Adipocyte (in vitro differentiated cells): ENCODE data around the gene PDP2.
"Not testable (repeated sequence)": the region's sequence is repeated elsewhere in the genome, so short reads cannot be mapped to it uniquely, and the experiment has no call there.

Experiments used
- DNase-seq: peaks from one replicate; pipeline ENCODE4 v3.0.0-alpha.2; 2015; ENCODE audit warnings: low read depth
- H3K27me3 ChIP-seq: replicated peaks from 2 replicates; pipeline ENCODE4 v1.7.0; 2013; ENCODE audit warnings: mild to moderate bottlenecking, low read length, moderate library complexity; ENCODE audit not compliant: control insufficient read depth, insufficient read depth
- H3K36me3 ChIP-seq: 2 replicates; pipeline ENCODE4 v1.7.0; 2013; ENCODE audit warnings: low read length, mild to moderate bottlenecking, moderate library complexity; ENCODE audit not compliant: control insufficient read depth, insufficient read depth, severe bottlenecking
- H3K4me1 ChIP-seq: 2 replicates; pipeline ENCODE4 v1.7.0; 2013; ENCODE audit warnings: mild to moderate bottlenecking, low read length, moderate library complexity; ENCODE audit not compliant: control insufficient read depth, insufficient read depth
- H3K4me3 ChIP-seq: 2 replicates; pipeline ENCODE4 v1.7.0; 2013; ENCODE audit warnings: mild to moderate bottlenecking, low read length, moderate library complexity
- H3K9ac ChIP-seq: 2 replicates; pipeline ENCODE4 v1.7.0; 2013; ENCODE audit warnings: mild to moderate bottlenecking, low read length, moderate library complexity
- H3K9me3 ChIP-seq: 2 replicates; pipeline ENCODE4 v1.7.0; 2013; ENCODE audit warnings: mild to moderate bottlenecking, low read length, moderate library complexity; ENCODE audit not compliant: control insufficient read depth

Gene PDP2

DNA sequence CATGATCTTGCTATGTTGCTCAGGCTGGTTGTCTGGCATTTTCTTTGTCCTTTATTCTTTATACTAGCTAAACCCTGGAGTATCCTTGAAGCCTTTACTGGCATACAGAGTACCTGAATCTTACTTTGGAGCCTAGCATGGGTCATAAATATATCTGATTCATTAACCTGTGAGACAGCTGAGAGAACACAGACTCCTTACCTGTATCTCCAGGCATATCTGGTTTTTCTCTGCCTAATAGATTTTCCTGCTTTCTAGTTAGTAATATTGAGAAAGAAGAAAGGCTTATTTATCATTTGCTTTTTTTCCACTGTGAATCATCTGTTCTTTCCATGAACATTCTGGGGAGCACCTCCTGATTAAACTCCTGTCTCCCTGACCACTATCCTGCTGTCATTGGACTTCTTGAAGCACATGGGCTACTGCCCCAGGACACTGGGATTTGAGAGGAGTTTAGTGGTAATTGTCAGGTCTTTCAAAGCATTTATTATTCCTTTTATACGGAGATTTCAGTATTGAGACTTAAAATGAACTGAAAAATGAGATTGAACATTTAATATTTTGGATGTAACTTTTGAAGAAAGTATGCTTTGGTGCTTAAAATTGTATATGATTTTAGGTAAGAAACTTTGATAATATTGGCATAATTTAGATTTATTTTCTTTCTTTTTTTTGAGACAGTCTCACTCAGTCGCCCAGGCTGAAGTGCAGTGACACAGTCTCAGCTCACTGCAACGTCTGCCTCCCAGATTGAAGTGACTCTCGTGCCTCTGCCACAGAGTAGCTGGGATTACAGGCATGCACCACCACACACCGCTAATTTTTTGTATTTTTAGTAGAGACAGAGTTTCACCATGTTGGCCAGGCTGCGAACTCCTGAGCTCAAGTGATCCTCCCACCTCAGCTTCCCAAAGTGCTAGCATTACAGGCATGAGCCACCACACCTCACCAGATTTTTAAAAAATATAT lies 8.6 kb downstream of the PDP2 start:
- H3K27me3 ChIP-seq, result no peaks in the 10 kb centered on the region
- H3K36me3 ChIP-seq, result peaks cover 52% of the 10 kb centered on the region
- H3K4me1 ChIP-seq, result peaks cover 16% of the 10 kb centered on the region
- DNase-seq, result no peak
- no peak overlapping the region for H3K4me3 ChIP-seq
- H3K9ac ChIP-seq, result no peak overlapping the region
- no peaks in the 10 kb centered on the region for H3K9me3 ChIP-seq

DNA sequence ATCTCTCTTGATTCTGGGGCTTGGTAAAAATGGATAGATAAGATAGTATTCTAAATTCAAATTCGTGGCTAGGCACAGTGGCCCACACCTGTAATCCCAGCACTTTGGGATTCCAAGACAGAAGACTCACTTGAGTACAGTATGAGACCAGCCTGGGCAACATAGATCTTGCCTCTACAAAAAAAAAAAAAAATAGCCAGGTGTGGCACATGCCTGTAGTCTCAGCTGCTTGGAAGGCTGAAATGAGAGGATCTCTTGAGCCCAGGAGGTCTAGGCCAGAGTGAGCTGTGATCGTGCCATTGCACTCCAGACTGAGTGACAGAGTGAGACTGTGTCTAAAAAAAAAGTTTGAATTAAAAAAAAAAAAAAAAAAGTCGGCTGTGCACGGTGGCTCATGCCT lies 9.3 kb downstream of the PDP2 start:
- no peaks in the 10 kb centered on the region for H3K27me3 ChIP-seq
- no peak for DNase-seq
- no peak overlapping the region for H3K4me3 ChIP-seq
- H3K9ac ChIP-seq, result no peak overlapping the region
- no peaks in the 10 kb centered on the region for H3K9me3 ChIP-seq
- peaks cover 16% of the 10 kb centered on the region for H3K4me1 ChIP-seq
- peaks cover 49% of the 10 kb centered on the region for H3K36me3 ChIP-seq

DNA sequence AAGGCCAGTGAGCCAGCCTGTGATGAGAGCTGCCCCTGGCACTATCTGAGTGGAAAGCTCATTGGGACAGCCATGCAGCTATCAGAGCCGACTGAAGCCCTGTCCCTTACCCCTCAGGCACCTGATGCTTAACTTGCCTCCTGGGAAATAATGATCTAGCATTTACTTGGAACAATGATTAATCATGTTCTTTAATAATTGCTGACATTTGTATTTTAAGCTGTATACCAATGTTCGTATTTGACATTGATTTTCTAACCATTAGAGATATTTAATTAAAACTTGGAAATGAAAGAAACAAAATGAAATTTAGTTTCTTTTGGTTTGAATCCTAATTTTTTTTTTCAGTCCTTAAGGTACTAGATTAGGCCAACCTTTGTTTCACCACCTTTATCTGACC lies 10.5 kb downstream of the PDP2 start:
- no peak for DNase-seq
- H3K4me3 ChIP-seq, result no peak overlapping the region

DNA sequence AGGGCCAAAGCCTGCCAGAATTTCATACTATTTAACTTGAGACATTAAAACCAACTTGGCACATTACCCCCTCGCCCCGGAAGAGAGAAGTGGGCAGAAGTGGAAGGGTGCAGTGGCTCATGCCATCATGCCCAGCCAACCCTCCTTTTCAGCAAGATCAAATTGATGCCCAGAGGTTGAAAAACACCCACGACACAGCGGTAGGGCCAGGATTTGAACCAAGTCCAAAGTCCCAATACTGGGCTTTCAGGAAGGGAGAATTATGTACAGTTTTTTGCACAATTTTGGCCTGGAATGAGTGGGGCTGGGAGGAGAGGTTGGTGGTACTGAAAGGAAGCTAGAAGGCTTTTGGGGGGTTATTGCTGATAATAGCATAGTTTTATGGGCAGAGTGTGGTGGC lies 11.0 kb downstream of the PDP2 start:
- H3K4me3 ChIP-seq, result no peak overlapping the region
- H3K36me3 ChIP-seq, result peaks cover 32% of the 10 kb centered on the region
- H3K27me3 ChIP-seq, result no peaks in the 10 kb centered on the region
- H3K4me1 ChIP-seq, result peaks cover 5% of the 10 kb centered on the region
- H3K9ac ChIP-seq, result no peak overlapping the region
- no peak for DNase-seq
- H3K9me3 ChIP-seq, result no peaks in the 10 kb centered on the region

More for the DNA sequence above, 10.5 kb downstream of the PDP2 start:
- Histone ChIP-seq H3K27me3 (no peaks in the 10 kb centered on the region), H3K36me3 (peaks cover 37% of the 10 kb centered on the region), H3K9me3 (no peaks in the 10 kb centered on the region), H3K9ac (no peak overlapping the region), H3K4me1 (peaks cover 11% of the 10 kb centered on the region)

DNA sequence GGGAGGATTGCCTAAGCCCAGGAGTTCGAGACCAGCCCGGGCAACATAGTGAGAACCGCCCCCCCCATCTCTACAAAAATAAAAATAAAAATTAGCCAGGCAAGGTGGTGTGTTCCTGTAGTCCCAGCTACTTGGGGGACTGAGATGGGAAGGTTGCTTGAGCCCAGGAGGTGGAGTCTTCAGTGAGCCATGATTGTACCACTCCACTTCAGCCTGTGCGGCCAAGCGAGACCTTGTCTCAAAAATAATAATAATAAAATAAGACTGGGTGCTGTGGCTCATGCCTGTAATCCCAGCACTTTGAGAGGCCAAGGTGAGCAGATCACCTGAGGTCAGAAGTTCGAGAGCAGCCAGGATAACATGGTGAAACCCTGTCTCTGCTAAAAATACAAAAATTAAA lies 11.5 kb downstream of the PDP2 start:
- Histone ChIP-seq H3K27me3 (no peaks in the 10 kb centered on the region), H3K9me3 (no peaks in the 10 kb centered on the region), H3K36me3 (peaks cover 27% of the 10 kb centered on the region), H3K4me1 (peaks cover 1% of the 10 kb centered on the region), H3K9ac (no peak overlapping the region), H3K4me3 (no peak overlapping the region)
- DNase-seq, result no peak

DNA sequence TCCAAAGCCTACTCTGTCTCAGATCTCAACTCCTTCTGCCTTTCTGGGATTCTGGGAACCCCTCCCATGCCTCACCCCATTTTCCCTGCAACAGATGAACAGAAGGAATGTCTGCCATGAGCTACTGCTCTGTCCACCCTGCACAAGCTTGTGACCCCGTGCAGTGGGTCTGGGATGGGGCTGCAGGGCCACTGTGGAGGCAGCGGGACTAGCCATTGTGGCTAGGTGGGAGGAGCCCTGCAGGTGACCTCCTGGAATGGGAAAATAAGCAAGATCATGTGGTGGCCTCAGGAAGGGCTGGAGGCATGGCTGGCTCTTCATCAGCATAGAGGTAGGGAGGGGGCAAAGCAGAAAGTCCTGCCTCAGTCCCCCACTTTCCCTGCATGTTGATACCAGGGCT lies 13.7 kb downstream of the PDP2 start:
- Histone ChIP-seq H3K9ac (no peak overlapping the region), H3K4me3 (no peak overlapping the region), H3K27me3 (no peaks in the 10 kb centered on the region), H3K9me3 (no peaks in the 10 kb centered on the region), H3K36me3 (peaks cover 21% of the 10 kb centered on the region), H3K4me1 (no peaks in the 10 kb centered on the region)
- no peak for DNase-seq

- peaks cover 10% of the 10 kb centered on the region for H3K4me1 ChIP-seq
- no peaks in the 10 kb centered on the region for H3K27me3 ChIP-seq
- peak overlapping the region; percentile 16 for H3K9ac ChIP-seq
- H3K9me3 ChIP-seq, result no peaks in the 10 kb centered on the region
- H3K36me3 ChIP-seq, result peaks cover 14% of the 10 kb centered on the region
- peak; percentile 91 for DNase-seq
- no peak overlapping the region for H3K4me3 ChIP-seq
Observed at GRCh38 chr16:66894948-66895688, 14.8 kb downstream of the PDP2 start.

- H3K36me3 ChIP-seq, result peaks cover 13% of the 10 kb centered on the region
- H3K9ac ChIP-seq, result peak overlapping the region; percentile 16
- peaks cover 14% of the 10 kb centered on the region for H3K4me1 ChIP-seq
- H3K4me3 ChIP-seq, result no peak overlapping the region
- H3K9me3 ChIP-seq, result no peaks in the 10 kb centered on the region
- no peak for DNase-seq
- no peaks in the 10 kb centered on the region for H3K27me3 ChIP-seq
Observed at GRCh38 chr16:66895689-66895979, 15.3 kb downstream of the PDP2 start.

DNA sequence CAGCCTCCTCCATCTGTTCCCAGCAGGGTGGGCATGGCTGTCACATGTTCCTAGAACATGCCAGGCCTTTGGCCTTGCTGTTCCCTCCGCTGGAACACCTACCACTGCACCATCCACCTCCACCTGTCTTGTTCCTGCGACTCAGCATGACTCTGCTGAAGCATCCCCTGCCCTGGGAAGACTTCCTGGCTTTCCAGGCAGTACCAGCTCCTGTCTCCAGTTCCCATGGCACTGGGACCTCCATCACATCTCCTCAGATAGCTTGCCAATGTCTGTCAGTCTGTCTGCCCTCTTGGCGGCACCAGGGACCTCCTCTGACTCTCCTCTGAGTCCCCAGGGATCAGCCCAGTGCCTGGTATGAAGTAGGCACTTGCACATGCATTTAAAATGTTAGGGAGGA lies 15.7 kb downstream of the PDP2 start:
- Histone ChIP-seq H3K9me3 (no peaks in the 10 kb centered on the region), H3K9ac (peak overlapping the region; percentile 0), H3K4me1 (peaks cover 18% of the 10 kb centered on the region), H3K36me3 (peaks cover 10% of the 10 kb centered on the region), H3K4me3 (no peak overlapping the region), H3K27me3 (no peaks in the 10 kb centered on the region)
- DNase-seq, result no peak

- H3K36me3 ChIP-seq, DNase-seq, H3K27me3 ChIP-seq, H3K9ac ChIP-seq, H3K4me3 ChIP-seq, H3K9me3 ChIP-seq: not testable (repeated sequence)
- H3K4me1 ChIP-seq, result peaks cover 19% of the 10 kb centered on the region
Observed at GRCh38 chr16:66896682-66897081, 16.4 kb downstream of the PDP2 start.

DNA sequence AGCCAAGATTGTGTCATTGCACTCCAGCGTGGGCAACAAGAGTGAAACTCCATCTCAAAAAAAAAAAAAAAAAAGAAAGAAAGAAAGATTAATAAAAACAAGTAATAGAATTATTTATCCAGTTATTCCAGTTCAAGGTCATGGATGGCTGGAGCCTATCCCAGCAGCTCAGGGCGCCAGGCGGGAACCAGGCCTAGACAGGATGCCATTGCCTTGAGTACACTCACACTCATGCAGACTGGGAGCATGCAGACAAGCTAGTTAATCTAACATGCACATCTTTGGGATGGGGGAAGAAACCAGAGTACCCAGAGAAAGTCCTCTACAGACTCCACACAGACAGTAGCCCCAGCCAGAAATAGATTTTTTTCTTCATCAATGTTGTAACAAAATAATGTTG lies 17.9 kb downstream of the PDP2 start:
- Histone ChIP-seq H3K9ac (no peak overlapping the region), H3K36me3 (peaks cover 4% of the 10 kb centered on the region), H3K4me3 (no peak overlapping the region), H3K9me3 (no peaks in the 10 kb centered on the region), H3K4me1 (peaks cover 19% of the 10 kb centered on the region), H3K27me3 (no peaks in the 10 kb centered on the region)
- no peak for DNase-seq
